ENCODE results near the gene ANKS1A.

Gene ANKS1A

DNA sequence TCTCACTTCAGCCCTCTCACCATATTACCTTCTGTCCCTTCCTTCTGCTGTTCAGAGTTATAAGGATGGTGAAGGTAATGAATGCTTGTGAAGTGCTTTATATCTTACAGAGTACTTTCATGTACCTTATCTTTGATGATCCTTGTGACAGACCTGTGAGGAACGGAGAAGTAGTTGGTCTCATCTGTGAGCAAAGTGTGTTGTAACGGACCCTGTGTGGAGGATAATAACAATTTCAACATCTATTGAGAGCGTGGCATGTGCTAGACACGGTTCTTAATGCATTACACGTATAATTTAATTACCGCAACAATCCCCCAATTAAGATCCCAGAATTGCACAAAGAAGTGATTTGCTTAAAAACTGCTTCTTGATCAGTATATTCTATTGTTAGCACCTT, 124.6 kb downstream of the ANKS1A start:
- TF ChIP-seq, protein P1, sequence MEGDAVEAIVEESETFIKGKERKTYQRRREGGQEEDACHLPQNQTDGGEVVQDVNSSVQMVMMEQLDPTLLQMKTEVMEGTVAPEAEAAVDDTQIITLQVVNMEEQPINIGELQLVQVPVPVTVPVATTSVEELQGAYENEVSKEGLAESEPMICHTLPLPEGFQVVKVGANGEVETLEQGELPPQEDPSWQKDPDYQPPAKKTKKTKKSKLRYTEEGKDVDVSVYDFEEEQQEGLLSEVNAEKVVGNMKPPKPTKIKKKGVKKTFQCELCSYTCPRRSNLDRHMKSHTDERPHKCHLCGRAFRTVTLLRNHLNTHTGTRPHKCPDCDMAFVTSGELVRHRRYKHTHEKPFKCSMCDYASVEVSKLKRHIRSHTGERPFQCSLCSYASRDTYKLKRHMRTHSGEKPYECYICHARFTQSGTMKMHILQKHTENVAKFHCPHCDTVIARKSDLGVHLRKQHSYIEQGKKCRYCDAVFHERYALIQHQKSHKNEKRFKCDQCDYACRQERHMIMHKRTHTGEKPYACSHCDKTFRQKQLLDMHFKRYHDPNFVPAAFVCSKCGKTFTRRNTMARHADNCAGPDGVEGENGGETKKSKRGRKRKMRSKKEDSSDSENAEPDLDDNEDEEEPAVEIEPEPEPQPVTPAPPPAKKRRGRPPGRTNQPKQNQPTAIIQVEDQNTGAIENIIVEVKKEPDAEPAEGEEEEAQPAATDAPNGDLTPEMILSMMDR (conservative IDR thresholded peaks at IDR 0.05; ENCODE audit: low read depth, low read length): no peak
- H3K4me3 ChIP-seq (ENCODE audit: low read depth, low read length): no peak overlapping the region
- no peak for DNase-seq (ENCODE audit: low read depth)

DNA sequence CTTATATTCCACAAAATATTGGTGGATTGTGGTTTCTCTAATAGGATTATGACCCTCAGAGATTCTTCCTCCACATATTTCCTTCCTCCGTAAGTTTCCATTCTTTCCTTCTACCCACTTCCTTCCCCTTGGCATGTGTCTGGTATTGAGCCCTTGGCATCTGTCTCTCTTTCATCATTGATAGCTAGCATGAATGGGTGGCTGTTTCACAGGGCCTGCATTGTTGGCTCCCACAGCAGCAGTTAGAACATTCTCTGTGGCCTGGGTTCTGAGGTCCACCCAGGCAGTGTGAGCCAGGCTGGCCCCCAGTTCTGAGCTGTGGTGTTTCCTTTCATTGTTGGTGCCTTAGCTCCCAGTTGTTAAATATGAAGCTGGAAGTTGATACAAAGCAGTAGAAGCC, 125.3 kb downstream of the ANKS1A start:
- no peak overlapping the region for H3K4me3 ChIP-seq (ENCODE audit: low read depth, low read length)
- TF ChIP-seq, protein P1 (conservative IDR thresholded peaks at IDR 0.05; ENCODE audit: low read depth, low read length): no peak
- DNase-seq (ENCODE audit: low read depth): no peak

DNA sequence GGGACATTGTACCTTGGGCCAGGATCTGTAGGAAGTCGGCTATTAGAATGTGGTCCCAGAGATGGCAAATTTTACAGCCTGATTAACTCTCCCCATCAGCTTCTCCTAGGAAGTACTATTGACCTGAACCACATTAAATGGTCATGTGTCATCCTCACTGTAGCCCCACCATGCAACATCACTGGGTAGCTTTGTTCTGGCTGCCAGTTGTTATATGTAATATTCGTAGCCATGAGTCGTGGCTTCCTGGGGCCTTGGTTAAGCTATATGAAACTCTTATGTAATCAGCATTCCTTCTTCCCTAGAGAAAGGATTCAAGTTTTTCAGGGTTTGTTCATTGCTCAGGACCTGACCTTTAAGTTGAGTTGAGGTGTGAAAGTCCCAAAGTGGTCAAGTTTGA, 125.7 kb downstream of the ANKS1A start:
- peak; percentile 68 for DNase-seq (ENCODE audit: low read depth)
- TF ChIP-seq, protein P1 (conservative IDR thresholded peaks at IDR 0.05; ENCODE audit: low read depth, low read length): no peak
- no peak overlapping the region for H3K4me3 ChIP-seq (ENCODE audit: low read depth, low read length)

DNA sequence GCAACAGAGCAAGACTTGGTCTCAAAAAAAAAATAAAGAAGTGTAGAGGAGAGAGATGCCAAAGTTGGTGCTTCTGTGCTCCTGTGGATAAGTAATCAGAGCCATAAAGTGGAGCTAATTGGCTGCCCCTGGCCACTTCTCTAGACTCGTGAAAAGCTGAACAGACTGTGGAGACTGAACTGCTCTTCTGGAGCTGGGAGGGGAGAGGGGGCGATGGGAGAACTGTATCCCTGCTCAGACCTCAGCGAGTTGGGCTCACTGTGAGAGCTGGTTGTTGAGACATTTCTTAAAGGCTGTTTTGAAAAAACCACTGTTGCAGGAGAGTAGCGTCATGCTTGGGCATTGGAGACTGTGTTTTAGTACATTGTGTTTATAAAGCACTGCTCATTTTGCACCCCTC, 126.4 kb downstream of the ANKS1A start:
- TF ChIP-seq, protein P1 (conservative IDR thresholded peaks at IDR 0.05; ENCODE audit: low read depth, low read length): no peak
- no peak overlapping the region for H3K4me3 ChIP-seq (ENCODE audit: low read depth, low read length)
- DNase-seq (ENCODE audit: low read depth): no peak

DNA sequence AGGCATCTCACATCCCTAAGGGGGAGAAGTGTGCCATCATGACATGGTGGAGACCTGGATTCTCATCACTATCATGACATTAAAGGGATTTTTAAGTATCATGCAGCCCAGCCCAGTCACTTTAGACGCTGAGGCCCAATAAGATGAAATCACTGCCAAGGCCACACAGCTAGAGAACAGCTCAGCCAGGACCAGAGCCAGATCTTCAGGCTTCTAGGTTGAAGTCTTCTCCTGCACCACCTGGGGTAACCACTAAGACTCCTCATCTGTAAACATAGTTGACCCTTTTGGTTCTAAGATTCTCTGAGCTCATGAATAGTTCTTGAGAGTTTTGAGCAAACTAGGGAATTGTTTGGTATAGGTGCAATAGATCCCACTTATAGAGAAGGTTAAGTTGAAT, 126.9 kb downstream of the ANKS1A start:
- DNase-seq (ENCODE audit: low read depth): peak; percentile 50
- TF ChIP-seq, protein P1 (conservative IDR thresholded peaks at IDR 0.05; ENCODE audit: low read depth, low read length): no peak
- H3K4me3 ChIP-seq (ENCODE audit: low read depth, low read length): no peak overlapping the region

DNA sequence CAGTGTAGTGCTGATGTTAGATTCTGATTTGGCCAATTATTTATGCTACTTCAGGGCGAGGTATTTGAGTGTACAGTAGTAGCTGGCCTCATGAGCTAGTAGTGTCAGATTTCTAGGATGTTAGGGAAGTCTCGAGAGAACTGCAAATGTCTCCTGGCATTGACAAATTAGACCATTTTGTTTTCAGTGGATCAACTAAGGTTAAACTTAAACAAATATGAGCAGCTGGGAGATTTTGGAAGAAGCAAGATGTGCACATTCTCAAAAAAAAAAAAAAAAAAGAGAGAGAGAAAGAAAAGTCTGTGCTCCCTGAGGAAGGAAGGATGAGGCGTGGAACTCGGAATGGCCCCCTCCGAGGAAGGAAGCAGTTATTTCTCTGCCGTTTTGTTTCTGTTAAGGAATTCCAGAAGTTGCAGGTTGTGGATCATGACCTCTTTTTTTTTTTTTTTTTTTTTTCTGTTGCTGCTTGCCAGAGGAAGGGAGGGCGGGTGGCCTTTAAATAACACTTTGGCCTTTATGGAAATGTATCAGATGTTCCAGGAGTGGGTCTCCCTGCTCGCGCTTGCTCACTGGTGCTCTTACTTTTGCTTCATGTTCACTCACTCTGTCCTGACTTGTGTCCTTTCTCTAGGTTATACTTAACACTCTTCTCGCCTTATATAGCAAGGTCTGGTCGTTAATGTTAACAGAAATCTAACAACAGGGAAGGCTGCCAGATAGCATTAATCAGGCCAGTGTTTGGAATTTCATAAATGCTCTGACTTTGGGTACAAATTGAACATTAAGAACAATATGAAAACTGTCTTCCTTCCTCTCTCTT, 127.7 kb downstream of the ANKS1A start:
- DNase-seq (ENCODE audit: low read depth): peak; percentile 87
- H3K4me3 ChIP-seq (ENCODE audit: low read depth, low read length): peak overlapping the region; percentile 42
- TF ChIP-seq, protein P1 (conservative IDR thresholded peaks at IDR 0.05; ENCODE audit: low read depth, low read length): no peak

All from choroid plexus epithelial cell (primary cell).